EL (cell line): Measurements from ENCODE around the gene ARNT2.

ENCODE experiments used
- DNase-seq: peaks from one replicate; pipeline ENCODE4 v3.0.0-alpha.2; 2016

The ARNT2 gene

DNA sequence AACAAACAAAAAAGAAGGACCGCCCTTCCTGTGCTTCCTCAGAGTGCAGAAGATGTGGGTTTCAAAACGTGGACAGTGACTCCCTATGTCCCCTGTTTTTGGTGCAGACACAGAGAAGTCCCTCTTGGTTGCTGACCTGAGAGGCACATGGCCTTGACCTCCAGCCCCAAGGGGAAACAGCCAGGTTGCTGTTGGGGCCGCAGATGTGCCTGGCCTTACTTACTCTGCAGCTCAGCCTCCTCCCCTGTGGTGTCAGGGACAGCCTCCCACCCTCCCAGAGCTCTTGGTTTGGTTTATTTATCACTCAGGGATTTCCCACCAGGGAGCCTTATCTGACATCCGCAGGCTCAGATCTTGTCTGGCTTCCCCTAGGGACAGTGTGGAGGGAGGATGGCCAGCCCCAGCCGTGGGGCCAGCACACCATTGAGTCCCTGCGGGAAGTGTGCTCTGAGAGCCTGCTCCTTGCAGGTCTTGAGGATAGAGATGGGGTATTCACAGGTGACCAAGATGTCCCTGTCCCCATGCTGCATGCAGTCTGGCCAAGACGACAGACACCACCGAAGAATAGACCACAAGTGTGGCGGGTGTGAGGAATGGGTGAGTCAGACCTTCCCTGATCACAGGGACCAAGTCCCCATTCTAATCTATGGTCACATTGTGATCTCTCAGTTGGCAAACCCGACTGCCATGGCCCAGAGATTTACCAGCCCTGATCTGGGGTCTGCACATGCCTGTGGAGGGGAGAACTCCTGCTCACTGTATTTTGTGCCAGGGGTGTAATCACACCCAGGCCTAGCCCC is 156.6 kb downstream of the ARNT2 start:
- no peak for DNase-seq

DNA sequence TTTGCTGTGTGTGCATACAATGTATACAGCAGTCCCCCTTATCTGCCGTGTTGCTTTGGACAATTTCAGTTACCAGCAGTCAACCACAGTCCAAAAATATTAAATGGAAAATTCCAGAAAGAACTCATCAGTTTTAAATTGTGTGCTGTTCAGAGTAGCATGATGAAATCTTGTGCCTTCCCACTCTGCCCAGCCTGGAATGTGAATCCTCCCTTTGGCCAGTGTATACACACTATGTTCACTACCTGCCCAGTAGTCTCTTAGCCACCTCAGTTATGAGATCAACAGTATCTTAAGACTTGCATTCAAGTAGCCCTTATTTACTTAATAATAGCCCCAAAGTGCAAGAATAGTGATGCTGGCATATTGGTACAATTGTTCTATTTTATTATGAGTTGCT is 157.3 kb downstream of the ARNT2 start:
- DNase-seq, result no peak

DNA sequence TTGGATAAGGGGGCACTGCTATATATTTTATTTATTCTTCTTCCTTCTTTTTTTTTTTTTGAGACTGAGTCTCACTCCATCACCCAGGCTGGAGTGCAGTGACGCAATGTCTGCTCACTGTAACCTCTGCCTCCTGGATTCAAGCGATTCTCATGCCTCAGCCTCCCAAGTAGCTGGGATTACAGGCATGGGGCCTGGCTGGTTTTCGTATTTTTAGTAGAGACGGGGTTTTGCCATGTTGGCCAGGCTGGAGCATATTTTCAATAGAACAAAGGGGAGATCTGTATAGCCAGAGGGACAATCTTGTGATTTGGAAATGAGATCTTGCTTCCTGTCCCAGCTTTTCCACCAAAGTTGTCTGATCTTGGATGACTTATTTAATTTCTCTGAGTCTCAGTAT is 157.9 kb downstream of the ARNT2 start:
- DNase-seq, result no peak

DNA sequence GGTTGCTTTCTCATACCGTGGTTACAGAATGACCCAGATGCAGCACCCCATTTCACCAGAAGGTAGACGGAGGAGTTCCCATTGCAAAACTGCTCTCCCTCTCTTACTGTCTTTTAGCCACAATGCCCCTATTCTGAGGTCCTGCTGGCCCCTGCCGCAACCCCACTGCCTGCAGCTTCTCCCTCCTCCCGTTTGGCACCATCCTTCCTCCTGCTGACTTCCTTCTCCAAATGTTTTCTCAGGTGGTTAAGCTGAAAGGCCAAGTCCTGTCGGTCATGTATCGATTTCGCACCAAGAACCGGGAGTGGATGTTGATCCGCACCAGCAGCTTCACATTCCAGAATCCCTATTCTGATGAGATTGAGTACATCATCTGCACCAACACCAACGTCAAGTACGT is 158.7 kb downstream of the ARNT2 start:
- no peak for DNase-seq

DNA sequence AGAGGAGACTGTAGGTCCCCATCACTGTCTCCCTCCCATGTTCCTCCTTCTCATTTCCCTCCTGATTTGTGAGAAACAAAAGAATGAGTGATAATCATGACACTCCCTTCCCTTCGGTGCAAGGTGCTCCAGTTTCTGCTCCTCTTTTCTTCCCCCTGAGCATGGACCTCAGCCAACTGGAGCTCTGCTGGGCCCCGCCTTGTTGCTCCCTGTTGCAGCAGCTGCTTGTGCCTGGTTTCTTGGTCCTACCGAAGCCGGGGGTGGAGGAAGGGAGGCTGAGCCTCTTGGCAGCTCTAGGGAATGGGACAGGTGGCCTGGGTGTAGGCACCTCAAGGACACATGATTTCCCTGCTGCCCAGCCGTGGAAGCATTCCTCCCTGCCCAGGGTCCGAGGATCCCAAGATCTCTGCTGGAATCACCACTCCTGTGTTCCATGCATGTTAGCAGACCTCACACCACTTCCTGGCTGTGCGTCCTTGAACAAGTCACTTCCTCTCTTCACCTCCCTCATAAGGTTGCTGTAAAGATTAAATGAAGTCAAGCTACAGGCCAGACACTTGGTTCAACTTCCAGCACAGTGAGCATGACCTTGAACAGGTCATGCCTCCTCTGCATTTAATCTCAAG is 159.3 kb downstream of the ARNT2 start:
- no peak for DNase-seq

DNA sequence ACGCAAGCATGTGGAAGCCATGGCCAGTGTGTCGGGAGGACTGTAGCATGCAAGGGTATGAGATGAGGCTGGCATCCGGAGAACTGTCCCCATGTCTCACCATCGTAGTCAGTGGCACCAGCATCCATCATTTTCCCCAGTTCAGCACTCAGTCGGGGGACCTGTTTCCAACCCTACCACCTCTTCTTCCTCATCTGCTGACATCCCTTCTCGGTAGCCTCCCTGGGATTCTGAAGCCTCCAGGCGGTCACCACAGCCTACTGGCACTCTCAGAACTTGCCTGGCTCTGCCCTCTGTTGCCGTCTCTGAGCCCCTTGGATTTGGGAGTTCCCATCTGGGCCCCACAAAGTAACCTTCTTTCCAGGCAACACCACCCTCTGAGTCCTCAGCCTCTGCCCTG is 159.9 kb downstream of the ARNT2 start:
- no peak for DNase-seq

DNA sequence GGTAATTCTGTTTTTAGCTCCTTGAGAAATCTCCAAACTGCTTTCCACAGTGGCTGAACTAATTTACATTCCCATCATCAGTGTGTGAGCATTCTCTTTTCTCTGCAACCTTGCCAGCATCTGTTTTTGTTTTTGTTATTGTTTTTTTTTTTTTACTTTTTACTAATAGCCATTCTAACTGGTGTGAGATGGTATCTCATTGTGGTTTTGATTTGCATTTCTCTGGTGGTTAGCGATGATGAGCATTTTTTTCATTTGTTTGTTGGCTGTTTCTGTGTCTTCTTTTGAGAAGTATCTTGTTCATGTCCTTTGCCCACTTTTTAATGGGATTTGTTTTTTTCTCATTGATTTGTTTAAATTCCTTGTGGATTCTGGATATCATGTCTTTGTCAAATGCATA is 161.2 kb downstream of the ARNT2 start:
- no peak for DNase-seq

DNA sequence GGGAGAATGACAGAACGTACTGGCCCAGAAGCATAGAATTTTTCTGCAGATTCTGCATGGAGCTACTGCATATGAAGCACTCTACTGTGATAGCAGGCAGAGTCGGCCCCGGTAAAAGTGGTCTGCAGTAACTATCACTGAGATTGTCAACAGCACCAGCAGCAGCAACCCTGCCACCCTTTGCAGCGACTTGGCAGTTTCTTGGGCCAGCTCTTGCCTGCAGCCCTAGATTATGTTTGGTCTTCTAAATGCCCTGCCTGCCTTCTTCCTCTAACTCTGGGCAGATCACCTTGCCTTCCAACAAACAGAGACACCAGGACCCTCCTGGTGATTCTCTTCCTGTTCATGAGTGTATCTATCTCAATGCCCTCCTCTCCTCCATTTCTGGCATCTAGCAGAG is 161.8 kb downstream of the ARNT2 start:
- DNase-seq, result no peak

DNA sequence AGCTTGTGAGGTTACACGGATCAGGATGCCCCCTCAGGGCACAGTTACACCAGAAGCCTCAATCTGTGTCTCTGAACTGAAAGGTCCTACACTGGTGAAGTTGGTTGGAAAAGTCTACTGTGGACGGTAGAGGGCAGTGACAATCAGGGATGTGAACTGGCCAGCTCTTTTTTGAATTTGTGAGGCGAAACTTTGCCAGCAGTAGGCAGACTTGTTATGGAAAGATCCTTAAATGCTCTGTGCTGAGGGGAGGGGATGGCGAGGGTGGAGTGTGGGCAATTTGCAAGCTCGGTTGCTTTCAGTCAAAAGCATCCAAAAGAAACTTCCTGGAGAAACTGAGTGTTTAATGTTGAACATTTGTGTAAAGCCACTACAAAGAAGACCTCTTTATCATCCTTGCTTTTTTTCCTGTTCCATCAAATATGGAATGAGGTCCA is 163.6 kb downstream of the ARNT2 start:
- peak; percentile 81 for DNase-seq

DNA sequence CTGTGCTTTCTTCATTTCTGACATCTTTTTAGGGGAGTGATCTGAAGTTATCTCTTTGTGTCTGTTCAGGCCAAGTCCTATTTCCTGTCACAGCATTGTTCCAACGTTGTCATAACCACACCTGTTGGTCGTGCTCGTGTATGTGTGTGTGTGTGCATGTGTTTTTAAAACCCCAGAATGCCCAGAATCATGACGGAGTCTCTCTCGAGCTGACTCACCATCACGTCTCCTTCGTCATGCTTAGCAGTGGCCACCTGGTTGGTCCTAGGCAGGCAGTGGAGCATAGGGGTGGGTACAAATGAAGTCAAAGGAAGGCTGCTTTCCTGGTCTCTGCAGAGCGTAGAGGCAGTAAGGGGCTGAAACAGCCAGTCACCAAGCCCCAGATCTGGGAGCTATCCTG is 164.1 kb downstream of the ARNT2 start:
- no peak for DNase-seq

DNA sequence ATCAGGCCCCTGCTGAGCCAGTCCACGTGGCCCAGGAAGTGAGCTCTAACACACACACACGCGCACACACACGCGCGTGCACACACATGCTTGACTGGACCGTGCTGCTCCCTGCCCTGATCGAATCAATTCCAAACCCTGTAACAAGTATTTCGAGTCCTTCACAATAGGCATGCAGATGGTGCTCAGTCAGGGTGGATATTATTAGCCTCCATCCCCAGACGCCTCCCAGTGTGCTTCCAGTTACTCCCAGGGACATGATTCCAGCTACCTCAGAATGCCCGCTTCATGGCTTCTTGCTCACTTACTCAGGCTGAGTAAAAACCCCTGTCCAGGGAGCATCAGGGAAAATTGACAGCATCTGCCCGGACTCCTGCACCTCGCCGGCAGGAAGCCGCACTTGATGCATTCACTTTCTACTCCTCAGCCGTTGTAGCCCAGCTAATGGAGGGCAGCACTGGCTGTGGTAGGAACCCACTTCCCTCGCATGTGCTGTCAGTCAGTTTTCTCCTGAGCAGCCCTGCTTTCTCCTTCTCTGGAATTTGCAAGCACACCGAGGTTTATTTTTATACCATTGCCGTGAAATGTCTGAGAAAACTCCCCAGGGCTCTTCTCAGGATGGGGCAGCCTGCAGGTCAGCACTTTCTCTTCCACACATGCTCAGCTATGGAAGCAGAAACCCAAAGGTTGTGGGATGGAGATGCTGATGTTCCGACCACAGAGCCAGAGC is 164.9 kb downstream of the ARNT2 start:
- DNase-seq, result no peak

DNA sequence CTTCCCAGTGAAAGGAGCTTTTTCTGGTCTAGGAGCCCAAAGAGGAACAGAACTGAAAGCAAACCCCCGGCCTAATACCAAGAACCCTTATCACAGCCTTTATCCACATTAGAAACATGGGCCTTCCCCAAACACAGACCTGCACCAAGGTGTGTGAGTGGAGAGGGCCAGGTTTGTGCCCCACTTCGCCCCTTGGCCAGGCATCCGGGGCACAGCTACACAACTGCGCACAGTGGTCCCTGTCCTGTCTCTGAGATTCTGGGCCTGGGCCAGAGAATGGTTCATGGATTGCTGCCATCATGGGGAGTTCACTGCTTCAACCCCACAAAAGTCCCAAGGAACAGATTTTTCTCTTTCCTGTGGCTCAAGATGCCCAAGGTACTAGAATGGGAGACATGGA is 165.5 kb downstream of the ARNT2 start:
- no peak for DNase-seq

DNA sequence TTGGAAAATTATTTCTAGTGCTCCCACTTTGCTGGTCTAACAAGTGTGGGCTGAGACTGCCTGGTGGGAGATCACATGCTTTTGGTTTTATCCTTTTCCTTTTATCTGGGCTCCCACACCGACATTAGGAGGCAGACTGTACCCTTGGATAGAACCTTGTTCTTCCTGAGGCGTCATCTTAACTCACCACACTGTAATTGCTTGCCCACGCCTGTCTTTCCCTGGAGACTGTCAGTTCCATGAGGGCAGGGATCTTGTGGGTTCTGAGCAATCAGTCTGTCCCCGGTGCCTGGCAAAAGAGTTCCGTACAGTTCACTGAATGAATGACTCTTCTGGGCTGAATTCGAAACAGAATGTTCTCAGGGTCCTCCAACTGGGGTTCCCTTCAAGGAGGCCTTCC is 166.4 kb downstream of the ARNT2 start:
- no peak for DNase-seq

DNA sequence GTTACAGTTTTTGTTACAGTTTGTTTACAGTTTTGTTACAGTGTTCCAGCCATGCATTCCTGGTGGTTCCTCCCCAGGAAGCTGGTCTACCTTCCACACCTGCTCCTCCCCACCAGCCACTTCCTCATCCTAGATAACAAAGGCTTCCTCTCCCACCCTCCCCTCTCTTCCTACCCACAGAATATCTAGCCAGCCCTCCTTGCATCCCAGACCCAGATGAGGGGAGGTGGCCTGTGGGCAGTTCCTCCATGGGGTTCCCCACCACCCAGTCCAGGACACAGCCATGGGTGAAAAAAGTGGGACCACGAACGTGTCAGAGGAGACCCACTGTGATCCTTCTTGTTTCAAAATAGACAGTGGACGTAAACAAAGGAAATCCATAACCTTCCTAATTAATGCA is 168.2 kb downstream of the ARNT2 start:
- DNase-seq, result no peak

DNA sequence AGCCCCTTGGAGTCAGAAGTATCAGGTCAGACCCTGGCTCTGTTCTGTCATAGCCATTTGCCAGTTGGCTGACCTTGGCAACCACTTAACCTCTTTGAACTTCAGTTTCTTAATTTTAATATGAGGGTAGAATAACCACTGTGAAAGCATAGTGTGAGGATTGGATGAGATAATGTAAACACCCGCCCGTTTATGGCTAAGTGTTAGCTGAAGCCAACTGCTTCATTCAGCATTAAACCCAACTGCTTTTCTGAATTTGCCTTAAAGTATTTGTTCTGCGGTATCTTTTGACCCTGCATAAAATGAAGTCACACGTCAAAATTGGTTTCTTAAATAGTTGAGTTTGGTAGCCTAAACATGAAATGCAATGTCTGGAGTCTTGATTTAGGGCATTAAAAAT is 169.4 kb downstream of the ARNT2 start:
- no peak for DNase-seq

DNA sequence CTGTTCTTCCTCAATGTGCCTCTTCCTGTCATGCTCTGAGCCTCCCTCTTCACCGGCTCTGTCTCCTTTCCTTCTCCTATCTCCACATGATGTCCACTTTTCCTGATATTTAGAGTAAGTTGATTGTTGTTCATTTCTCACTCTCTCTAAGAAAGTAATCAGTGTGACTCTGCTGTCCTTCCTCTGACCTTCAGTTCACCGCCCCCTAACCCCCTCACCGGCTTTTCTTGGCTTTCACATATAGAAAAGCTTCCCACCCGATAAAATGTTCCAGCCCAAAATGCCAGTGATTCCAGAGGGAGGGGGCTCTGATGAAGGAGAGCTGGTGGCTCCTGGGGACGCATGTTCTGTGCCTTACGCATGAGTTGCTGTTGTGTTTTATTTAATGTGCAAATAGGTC is 170.4 kb downstream of the ARNT2 start:
- no peak for DNase-seq

DNA sequence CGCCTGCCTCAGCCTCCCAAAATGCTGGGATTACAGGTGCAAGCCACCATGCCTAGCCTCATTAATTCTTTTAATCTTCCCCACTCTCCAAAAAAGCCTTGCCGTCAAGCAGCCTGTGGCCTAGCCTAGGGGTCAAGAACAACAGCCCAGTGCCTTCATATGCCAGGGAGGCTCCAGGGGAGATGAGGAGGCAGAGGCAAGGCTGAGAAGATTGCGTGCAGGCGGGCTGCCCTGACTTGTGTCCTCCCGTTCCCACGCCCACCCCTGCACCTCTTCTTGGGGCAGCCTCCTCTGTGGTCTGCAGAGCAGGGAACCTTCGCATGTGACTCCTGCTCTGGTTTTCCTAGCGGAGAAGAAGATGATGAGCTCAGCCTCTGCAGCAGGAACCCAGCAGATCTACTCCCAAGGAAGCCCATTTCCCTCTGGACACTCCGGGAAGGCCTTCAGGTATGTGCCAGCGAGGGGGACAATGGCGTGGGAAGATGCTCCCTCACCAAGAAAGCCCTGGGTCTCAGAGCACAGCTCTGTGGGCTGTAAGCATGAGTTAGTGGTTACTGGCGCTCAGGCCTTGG is 172.4 kb downstream of the ARNT2 start:
- no peak for DNase-seq

DNA sequence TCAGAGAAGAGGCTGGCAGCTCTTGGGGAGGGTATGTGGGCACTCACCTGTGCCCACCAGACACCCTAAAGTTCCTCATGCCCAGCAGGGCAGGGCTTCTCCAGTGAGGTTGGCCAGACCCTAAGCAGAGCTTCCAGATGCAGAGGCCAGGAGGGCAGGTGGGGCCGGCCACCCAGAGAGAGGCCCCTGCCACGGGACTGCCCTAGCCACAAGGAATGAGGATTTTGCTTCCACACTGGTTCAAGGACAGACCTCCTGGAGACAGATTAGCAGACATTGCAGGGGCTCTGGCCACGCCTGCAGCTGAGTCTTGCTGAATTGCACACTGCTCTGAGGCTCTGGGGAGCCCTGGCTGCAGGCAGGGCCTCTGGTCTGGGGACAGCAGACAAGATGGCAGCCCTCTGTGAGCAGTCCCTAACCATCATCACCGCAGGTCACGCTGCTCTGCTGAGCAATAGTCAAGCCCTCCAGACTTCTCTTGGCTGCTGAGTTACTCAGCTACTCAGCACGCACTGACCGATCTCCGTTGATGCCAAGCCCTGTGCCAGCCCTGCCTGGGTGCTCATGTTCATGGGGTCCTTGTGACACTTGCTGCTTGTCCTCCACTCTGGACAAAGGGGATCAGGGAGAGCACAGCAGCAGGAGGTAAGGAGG is 173.5 kb downstream of the ARNT2 start:
- DNase-seq, result no peak

DNA sequence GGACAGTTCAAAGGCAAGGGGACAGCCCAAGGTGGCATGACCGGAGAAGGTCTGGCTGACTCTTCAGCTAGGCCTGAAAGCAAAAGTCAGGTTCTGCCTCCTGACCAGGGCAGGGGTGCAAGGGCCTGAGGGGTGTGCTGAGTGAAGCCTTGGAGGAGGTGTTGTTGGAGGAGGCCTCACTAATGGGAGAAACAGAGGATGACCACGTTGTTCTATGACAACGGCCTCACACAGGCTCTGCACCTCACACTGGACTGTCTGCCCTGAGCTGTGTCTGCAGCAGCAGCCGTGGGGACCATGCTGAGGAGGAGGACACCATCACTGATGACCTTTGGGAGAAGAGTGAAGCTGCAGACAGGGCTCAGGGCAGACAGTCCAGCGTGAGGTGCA is 174.0 kb downstream of the ARNT2 start:
- no peak for DNase-seq

DNA sequence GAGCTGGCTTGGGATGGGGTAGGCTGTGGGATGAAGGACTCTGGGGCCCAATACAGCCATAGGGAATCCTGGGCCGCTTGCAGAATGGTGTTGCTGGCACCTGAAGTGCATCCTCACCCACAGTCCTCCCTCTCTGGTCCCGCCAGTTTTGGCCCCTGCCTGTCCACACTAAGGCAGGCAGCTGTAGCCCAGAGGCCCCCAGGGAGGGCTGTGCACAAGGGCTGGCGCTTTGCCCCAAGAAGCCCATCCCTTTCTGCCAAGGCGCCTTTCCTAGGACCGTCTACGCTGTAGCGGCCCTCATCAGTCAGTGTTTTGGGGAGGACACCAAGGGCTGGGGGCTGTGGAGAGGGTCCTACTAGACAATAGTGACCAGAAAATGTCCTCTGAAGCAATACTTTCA is 174.7 kb downstream of the ARNT2 start:
- no peak for DNase-seq

DNA sequence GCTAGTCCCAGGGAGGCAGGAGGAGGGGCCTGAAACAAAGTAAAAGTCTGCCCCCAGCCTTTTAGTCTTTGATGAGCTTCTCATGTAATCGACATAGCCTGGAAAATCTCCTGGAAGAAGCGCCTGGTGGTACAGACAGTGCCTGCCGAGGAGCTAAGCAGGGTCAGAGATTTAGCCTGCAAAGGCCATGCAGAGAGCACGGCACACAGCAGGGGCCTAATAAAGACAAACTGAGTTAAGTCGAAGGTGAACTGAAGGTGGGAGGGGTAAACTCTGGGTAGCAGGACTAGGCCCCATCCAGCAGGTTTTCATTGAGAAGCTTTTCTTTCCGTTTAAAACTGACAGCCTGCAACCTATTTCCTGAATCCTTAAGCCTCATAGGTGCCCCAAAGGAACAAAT is 175.4 kb downstream of the ARNT2 start:
- DNase-seq, result no peak

DNA sequence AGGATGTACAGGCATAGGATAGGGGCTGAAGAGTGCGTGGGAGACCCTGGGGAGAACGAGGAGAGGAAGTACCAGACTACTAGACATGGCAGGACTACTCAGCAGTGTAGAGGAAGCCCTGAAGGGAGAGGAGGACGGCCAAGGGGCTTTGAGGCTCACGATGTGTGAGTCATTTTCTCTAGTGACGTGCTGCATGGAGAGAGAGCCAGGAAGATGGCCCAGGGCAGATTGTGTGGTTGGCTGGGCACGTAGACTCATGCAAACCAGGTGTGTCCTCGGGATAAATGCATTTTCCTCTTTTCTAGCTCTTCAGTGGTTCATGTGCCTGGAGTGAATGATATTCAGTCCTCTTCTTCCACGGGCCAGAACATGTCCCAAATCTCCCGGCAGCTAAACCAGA is 175.9 kb downstream of the ARNT2 start:
- DNase-seq, result peak; percentile 96

DNA sequence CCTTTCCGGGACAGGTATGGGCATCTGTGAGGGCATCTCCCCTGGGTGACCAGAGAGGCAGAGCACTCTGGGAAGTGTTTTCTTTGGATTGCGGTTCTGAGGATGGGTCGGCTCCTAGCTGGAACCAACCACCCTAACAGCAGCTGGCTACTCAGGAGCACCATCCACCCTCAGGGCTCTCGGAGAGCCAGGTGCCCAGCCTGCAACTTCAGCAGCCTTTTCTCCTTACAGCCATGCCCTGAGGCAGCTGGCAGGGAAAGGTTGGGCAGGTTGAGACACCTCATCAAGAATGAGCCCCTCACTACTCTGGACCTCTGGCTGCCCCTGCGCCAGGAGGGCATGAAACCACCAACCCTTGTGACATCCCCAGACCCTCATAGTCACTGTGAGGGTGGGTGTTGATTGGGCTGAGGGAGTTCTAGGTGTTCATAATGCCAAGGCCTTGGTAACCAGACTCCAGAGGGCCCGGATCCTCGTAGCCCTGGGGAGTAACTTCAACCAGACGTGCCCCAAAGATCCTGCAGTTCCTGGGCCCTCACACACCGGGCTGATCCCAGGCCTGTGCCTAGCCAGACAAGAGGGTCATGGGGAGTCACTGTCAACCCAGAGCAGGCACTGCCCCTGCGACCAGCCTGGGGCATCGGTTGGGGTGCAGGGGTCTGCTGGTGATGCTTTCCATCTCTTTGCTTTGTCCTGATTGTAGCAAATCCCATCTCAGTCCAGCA is 176.5 kb downstream of the ARNT2 start:
- DNase-seq, result no peak
